Chondrocyte (in vitro differentiated cells): ENCODE results near the gene HORMAD2. TPM values are rescaled to one million over a fixed set of nuclear protein-coding genes. Genes with fewer than 3 reads are reported as not detected.

Experiments used
- DNase-seq: peaks from one replicate; pipeline ENCODE4 v3.0.0; 2021; ENCODE audit warnings: mixed read lengths, low spot score
- H3K27ac Mint-ChIP-seq: one replicate; pipeline ENCODE4 v1.8.0; 2021; ENCODE audit warnings: mild to moderate bottlenecking, moderate library complexity, mixed read lengths; ENCODE audit not compliant: unreplicated experiment
- H3K27me3 Mint-ChIP-seq: 2 replicates; pipeline ENCODE4 v1.8.0; 2021; ENCODE audit warnings: low read depth, mixed read lengths
- H3K36me3 Mint-ChIP-seq: 2 replicates; pipeline ENCODE4 v1.8.0; 2021; ENCODE audit warnings: low read depth, mixed read lengths
- H3K4me1 Mint-ChIP-seq: 2 replicates; pipeline ENCODE4 v1.8.0; 2021; ENCODE audit warnings: low read depth, mild to moderate bottlenecking, mixed read lengths
- H3K4me3 Mint-ChIP-seq: one replicate; pipeline ENCODE4 v1.8.0; 2021; ENCODE audit warnings: mild to moderate bottlenecking, moderate library complexity, mixed read lengths; ENCODE audit not compliant: unreplicated experiment
- H3K9me3 Mint-ChIP-seq: 2 replicates; pipeline ENCODE4 v1.8.0; 2021; ENCODE audit warnings: low read depth, mixed read lengths
- total RNA-seq: library from RNA; stranded (reverse); gene quantifications from 3 replicates; pipeline ENCODE4 v1.2.1, GENCODE V29; 2021
- TF ChIP-seq, protein P1 (sequence below): fragments of 200-600 bp; sonication (generic); IDR thresholded peaks from 2 replicates; pipeline ENCODE4 v1.5.0; 2021; ENCODE audit warnings: antibody characterized with exemption, mild to moderate bottlenecking, moderate library complexity

HORMAD2 gene
- total RNA-seq, 1 donor from 2014 or later, result not detected

GRCh38 chr22:30217698-30218560, 137.7 kb downstream of the HORMAD2 start:
- H3K9me3 Mint-ChIP-seq, result no peaks in the 10 kb centered on the region
- TF ChIP-seq, protein P1, sequence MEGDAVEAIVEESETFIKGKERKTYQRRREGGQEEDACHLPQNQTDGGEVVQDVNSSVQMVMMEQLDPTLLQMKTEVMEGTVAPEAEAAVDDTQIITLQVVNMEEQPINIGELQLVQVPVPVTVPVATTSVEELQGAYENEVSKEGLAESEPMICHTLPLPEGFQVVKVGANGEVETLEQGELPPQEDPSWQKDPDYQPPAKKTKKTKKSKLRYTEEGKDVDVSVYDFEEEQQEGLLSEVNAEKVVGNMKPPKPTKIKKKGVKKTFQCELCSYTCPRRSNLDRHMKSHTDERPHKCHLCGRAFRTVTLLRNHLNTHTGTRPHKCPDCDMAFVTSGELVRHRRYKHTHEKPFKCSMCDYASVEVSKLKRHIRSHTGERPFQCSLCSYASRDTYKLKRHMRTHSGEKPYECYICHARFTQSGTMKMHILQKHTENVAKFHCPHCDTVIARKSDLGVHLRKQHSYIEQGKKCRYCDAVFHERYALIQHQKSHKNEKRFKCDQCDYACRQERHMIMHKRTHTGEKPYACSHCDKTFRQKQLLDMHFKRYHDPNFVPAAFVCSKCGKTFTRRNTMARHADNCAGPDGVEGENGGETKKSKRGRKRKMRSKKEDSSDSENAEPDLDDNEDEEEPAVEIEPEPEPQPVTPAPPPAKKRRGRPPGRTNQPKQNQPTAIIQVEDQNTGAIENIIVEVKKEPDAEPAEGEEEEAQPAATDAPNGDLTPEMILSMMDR, result no peak
- no peaks in the 10 kb centered on the region for H3K36me3 Mint-ChIP-seq
- H3K27ac Mint-ChIP-seq, result peak overlapping the region; percentile 92
- peaks cover 36% of the 10 kb centered on the region for H3K4me1 Mint-ChIP-seq
- no peaks in the 10 kb centered on the region for H3K27me3 Mint-ChIP-seq
- DNase-seq, result no peak
- no peak overlapping the region for H3K4me3 Mint-ChIP-seq

DNA sequence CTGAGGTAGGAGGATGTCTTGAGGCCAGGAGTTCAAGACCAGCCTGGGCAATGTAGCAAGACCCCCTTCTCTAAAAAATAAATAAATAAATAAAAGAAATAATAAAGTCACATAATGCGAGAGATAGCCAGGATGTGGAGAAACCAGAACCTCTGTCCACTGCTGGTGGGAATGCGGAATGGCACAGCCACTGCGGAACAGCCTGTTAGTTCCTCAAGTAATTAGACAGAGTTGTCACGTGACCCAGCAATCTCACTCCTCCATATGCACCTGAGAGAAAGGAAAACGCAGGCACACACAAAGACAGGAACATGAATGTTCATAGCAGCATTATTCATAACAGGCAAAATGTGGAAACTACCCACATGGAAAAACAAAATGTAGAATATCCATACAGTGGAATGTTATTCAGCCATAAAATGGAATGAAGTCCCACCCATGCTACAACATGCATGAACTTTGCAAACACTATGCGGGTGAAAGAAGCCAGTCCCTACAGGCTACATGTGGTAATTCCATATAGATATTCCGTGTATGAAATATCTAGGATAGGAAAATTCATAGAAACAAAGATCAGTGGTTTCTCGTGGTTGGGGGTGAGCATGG, 138.9 kb downstream of the HORMAD2 start:
- H3K4me1 Mint-ChIP-seq, result peaks cover 40% of the 10 kb centered on the region
- no peak overlapping the region for H3K4me3 Mint-ChIP-seq
- TF ChIP-seq, protein P1, result peak; percentile 66
- H3K27me3 Mint-ChIP-seq, result no peaks in the 10 kb centered on the region
- no peak overlapping the region for H3K27ac Mint-ChIP-seq
- no peaks in the 10 kb centered on the region for H3K9me3 Mint-ChIP-seq
- no peaks in the 10 kb centered on the region for H3K36me3 Mint-ChIP-seq
- no peak for DNase-seq

GRCh38 chr22:30219668-30220278, 139.5 kb downstream of the HORMAD2 start:
- no peaks in the 10 kb centered on the region for H3K27me3 Mint-ChIP-seq
- no peak for DNase-seq
- H3K9me3 Mint-ChIP-seq, result no peaks in the 10 kb centered on the region
- TF ChIP-seq, protein P1, result no peak
- H3K36me3 Mint-ChIP-seq, result no peaks in the 10 kb centered on the region
- peaks cover 46% of the 10 kb centered on the region for H3K4me1 Mint-ChIP-seq
- no peak overlapping the region for H3K27ac Mint-ChIP-seq
- no peak overlapping the region for H3K4me3 Mint-ChIP-seq

- H3K4me1 Mint-ChIP-seq, result peaks cover 53% of the 10 kb centered on the region
- no peak overlapping the region for H3K4me3 Mint-ChIP-seq
- DNase-seq, result no peak
- no peaks in the 10 kb centered on the region for H3K36me3 Mint-ChIP-seq
- TF ChIP-seq, protein P1, result no peak
- H3K27ac Mint-ChIP-seq, result no peak overlapping the region
- H3K9me3 Mint-ChIP-seq, result peaks cover 5% of the 10 kb centered on the region
- H3K27me3 Mint-ChIP-seq, result no peaks in the 10 kb centered on the region
Measured at GRCh38 chr22:30220338-30221012, 140.2 kb downstream of the HORMAD2 start.
